ENCODE results near the gene LSM3. TPM values are rescaled to one million over a fixed set of nuclear protein-coding genes. Genes with fewer than 3 reads are reported as not detected.

LSM3 gene
- total RNA-seq (10 to 100 TPM in 3 of 4 donors, 1 to 10 TPM in 1; 8.0 to 17.1 (median 14.9) TPM), polyA plus RNA-seq (10 to 100 TPM; 15.0 to 20.4 (median 19.2) TPM)

DNA sequence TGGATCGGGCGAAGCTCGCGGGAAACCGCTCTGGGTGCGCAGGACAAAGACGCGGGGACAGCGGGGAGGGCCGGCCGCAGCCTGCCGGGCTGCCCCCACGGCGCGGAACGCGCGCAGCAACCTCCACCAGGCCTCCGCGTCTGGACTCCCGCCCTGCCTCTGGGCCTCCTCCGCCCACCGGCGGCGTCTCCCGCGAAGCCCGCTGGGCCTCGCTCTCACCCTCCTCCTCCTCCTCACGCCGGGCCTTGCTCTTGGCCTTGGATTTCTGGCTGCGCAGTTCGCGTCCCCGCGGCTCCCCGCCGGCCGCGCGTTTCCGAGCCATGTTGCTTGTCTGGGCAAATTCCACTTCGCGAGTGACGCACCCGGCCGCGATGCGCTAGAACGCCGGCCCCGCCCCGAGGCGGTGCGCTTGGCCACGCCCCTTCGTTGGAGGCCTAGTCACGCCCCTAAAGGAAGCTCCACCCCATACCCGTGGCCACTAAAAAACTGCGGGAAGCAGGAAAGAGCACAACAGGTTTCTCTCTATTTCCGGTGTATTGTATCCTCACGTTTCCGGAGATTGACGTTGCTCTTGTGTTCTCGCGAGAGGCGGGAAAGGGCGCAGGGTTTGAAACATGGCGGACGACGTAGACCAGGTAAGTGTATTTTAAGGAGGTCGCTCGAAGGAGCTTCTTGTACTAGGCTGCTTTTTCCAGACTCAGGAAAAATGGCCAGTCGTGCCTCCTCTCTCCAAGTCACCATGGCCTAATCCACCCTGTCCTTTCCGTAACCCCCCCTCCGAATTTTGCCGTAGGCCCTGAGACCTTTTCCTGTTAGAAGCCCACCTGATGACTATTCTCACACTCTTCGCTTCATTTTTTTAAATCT, at the start of gene LSM3, which contains the start of gene XPC:
TSS of gene LSM3 (plus strand) at position 571 of the 867 bp plus-strand sequence. CDS start at position 615, 44 bp downstream.
TSS of gene XPC (minus strand) at position 355 of the 867 bp plus-strand sequence. CDS start at position 322, 33 bp downstream.
- no peaks in the 10 kb centered on the region for H3K9me3 ChIP-seq
- DNase-seq: peak; percentile 99
- intact Hi-C loops (cut with DNase I): loop anchor here (1.0 to 10.0 kb wide), 5 partner anchors 34 to 766 kb away; partner anchors contain the start of genes CCDC174, NR2C2 and TMEM43
- peak within 1 kb of the TSS; percentile 62 to 89 (median 76) for H3K4me3 ChIP-seq
- peaks cover 0 to 24% (median 4%) of the 10 kb centered on the region in 4 donors for H3K36me3 ChIP-seq
- H3K4me1 ChIP-seq: peaks cover 0 to 32% (median 29%) of the 10 kb centered on the region in 4 donors
- H3K27me3 ChIP-seq: no peaks in the 10 kb centered on the region
- peak within 1 kb of the TSS; percentile 89 to 99 (median 96) for H3K27ac ChIP-seq
- TF ChIP-seq POLR2AphosphoS5 (IDR thresholded peaks at IDR 0.05) (peak; percentile 96 to 99 (median 98)), POLR2A (IDR thresholded peaks at IDR 0.05) (peak; percentile 85 to 91), EP300 (IDR thresholded peaks at IDR 0.05) (peak in 1 of 4 donors; percentile 86)
- TF ChIP-seq, protein P1, sequence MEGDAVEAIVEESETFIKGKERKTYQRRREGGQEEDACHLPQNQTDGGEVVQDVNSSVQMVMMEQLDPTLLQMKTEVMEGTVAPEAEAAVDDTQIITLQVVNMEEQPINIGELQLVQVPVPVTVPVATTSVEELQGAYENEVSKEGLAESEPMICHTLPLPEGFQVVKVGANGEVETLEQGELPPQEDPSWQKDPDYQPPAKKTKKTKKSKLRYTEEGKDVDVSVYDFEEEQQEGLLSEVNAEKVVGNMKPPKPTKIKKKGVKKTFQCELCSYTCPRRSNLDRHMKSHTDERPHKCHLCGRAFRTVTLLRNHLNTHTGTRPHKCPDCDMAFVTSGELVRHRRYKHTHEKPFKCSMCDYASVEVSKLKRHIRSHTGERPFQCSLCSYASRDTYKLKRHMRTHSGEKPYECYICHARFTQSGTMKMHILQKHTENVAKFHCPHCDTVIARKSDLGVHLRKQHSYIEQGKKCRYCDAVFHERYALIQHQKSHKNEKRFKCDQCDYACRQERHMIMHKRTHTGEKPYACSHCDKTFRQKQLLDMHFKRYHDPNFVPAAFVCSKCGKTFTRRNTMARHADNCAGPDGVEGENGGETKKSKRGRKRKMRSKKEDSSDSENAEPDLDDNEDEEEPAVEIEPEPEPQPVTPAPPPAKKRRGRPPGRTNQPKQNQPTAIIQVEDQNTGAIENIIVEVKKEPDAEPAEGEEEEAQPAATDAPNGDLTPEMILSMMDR (IDR thresholded peaks at IDR 0.05): no peak
- WGBS, 2 donors: 0% methylated on average over 78 of the region's 78 CpGs

DNA sequence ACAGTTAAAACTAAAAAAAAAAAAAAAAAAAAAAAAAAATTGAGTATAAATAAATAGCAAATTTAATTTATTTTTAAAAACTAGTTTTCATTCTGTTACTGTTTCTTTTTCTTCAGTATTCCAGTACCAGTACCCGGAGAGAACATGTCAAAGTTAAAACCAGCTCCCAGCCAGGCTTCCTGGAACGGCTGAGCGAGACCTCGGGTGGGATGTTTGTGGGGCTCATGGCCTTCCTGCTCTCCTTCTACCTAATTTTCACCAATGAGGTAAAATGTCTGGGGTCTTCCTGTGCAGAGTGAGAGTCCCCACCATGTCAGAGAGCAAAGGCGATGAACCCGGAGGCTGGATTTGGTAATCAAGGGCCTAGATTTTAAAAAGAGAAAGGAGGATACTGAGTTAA, 49.3 kb upstream of the LSM3 start:
- 95 to 98% methylated on average over 6 of the region's 6 CpGs for WGBS, 2 donors
- TF ChIP-seq, protein P1 (IDR thresholded peaks at IDR 0.05): no peak
- TF ChIP-seq POLR2AphosphoS5 (IDR thresholded peaks at IDR 0.05) (no peak), EP300 (IDR thresholded peaks at IDR 0.05) (no peak), POLR2A (IDR thresholded peaks at IDR 0.05) (no peak)
- Histone ChIP-seq H3K4me1 (peaks cover 0 to 30% (median 23%) of the 10 kb centered on the region in 4 donors), H3K36me3 (peaks cover 39 to 61% (median 51%) of the 10 kb centered on the region in 4 donors), H3K9me3 (no peaks in the 10 kb centered on the region), H3K4me3 (no peak overlapping the region), H3K27me3 (no peaks in the 10 kb centered on the region), H3K27ac (peak overlapping the region in 2 of 4 donors; percentile 2 to 51)
- intact Hi-C loops (cut with DNase I): loop anchor here (5.0 to 10.0 kb wide), 2 partner anchors 816 to 1132 kb away; partner anchors contain the start of gene NR2C2
- DNase-seq: no peak

DNA sequence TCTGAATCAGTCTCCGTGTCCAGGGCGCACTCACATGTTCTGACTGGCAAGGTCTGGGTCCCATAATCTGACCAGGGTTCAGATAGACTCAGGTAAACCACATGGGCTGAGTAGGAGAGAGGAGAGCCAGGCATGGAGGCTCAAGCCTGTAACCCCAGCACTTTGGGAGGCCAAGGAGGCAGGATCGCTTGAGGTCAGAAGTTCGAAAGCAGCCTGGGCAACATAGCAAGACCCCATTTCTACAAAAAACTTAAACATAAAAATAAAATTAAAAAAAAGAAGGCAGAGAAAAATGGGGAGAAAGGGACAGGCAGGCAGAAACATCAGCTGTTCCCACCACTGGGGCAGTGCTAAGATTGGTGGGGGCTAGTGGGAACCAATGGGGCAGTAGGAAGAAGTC, 48.4 kb upstream of the LSM3 start:
- WGBS, 2 donors: 97% methylated on average over 4 of the region's 4 CpGs
- H3K4me3 ChIP-seq: no peak overlapping the region
- TF ChIP-seq, protein P1 (IDR thresholded peaks at IDR 0.05): no peak
- TF ChIP-seq POLR2A (IDR thresholded peaks at IDR 0.05) (no peak), EP300 (IDR thresholded peaks at IDR 0.05) (no peak), POLR2AphosphoS5 (IDR thresholded peaks at IDR 0.05) (no peak)

DNA sequence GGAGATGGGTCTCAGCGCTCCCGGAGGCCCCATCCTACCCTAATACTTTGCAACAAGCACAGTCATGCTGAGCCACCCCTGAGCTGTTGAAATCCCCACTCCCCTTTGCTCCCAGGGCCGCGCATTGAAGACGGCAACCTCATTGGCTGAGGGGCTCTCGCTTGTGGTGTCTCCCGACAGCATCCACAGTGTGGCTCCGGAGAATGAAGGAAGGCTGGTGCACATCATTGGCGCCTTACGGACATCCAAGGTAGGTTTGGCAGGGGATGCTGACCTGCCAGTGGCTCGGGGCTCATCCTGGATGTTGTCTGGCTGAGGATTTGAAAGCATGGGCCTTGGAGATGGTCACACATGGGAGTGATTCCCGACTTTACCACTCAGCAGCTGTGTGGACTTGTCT, 47.9 kb upstream of the LSM3 start:
- TF ChIP-seq POLR2AphosphoS5 (IDR thresholded peaks at IDR 0.05): no peak
- no peak for TF ChIP-seq EP300 (IDR thresholded peaks at IDR 0.05)
- Histone ChIP-seq H3K27ac (no peak overlapping the region), H3K4me3 (no peak overlapping the region), H3K9me3 (no peaks in the 10 kb centered on the region), H3K27me3 (no peaks in the 10 kb centered on the region), H3K36me3 (peaks cover 50 to 75% (median 64%) of the 10 kb centered on the region in 4 donors), H3K4me1 (peaks cover 0 to 28% (median 23%) of the 10 kb centered on the region in 4 donors)
- DNase-seq: no peak
- WGBS, 2 donors: 97 to 98% methylated on average over 12 of the region's 12 CpGs
- intact Hi-C loops (cut with DNase I): no loop called here

More for the DNA sequence above, 48.4 kb upstream of the LSM3 start:
- H3K9me3 ChIP-seq: no peaks in the 10 kb centered on the region
- intact Hi-C loops (cut with DNase I): no loop called here
- H3K36me3 ChIP-seq: peaks cover 45 to 71% (median 61%) of the 10 kb centered on the region in 4 donors
- H3K27me3 ChIP-seq: no peaks in the 10 kb centered on the region
- peaks cover 0 to 30% (median 23%) of the 10 kb centered on the region in 4 donors for H3K4me1 ChIP-seq
- H3K27ac ChIP-seq: peak overlapping the region in 1 of 4 donors; percentile 2
- no peak for DNase-seq

DNA sequence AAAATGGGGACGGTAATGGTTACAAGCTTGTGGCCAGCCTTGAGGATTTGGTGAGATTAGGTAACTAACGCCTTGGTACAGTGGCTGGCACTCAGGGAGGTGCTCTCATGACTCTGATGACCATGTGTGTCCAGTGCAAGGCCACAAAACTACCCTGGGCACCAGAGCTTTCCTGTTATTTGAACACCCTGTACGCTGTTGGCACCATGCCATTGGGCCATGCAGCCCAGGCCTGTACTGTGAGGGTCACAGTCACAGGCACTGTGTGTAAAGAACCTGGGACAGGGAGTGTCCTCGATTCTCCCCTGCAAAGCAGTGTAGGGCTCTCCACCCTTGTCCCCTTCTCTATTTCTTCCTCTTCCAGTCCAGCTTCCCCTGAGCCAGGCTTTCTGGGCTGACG, 47.5 kb upstream of the LSM3 start:
- Histone ChIP-seq H3K27me3 (no peaks in the 10 kb centered on the region), H3K9me3 (no peaks in the 10 kb centered on the region), H3K4me3 (no peak overlapping the region), H3K36me3 (peaks cover 53 to 80% (median 64%) of the 10 kb centered on the region in 4 donors), H3K4me1 (peaks cover 0 to 24% (median 19%) of the 10 kb centered on the region in 4 donors), H3K27ac (no peak overlapping the region)
- TF ChIP-seq POLR2AphosphoS5 (IDR thresholded peaks at IDR 0.05): no peak
- no peak for DNase-seq
- intact Hi-C loops (cut with DNase I): no loop called here
- 79 to 95% methylated on average over 5 of the region's 5 CpGs for WGBS, 2 donors

All from sigmoid colon (tissue), 7 donors.